PC-9 (cell line): ENCODE data around the gene KLHDC4. TPM values are rescaled to one million over a fixed set of nuclear protein-coding genes. Genes with fewer than 3 reads are reported as not detected.

Experiments used
- BruUV-seq: library from RNA; stranded (reverse); fragments of 400-500 nt; replicated peaks from 2 replicates; lab custom pipeline; 2021; lab: Mats Ljungman, UMichigan
- CTCF ChIA-PET: fragments of 300-600 bp; sonication (Branson Sonifier 250); formaldehyde crosslinking; loops from one replicate; lab custom pipeline; 2022; ENCODE audit warnings: antibody characterized with exemption; lab: Charles Lee
- POLR2A ChIA-PET: fragments of 300-600 bp; sonication (Branson Sonifier 250); formaldehyde crosslinking; loops from one replicate; lab custom pipeline; 2022; ENCODE audit warnings: antibody characterized with exemption; ENCODE audit not compliant: unreplicated experiment; lab: Charles Lee
- DNase-seq, 2 experiments: peaks; one replicate each; pipeline versions ENCODE4 v3.0.0 to v3.0.0-alpha.2; 2015 to 2022; ENCODE audit warnings: mixed read lengths in 1 of 2
- H2AFZ ChIP-seq: fragments of 200-600 bp; sonication (generic); 2 replicates; pipeline ENCODE4 v1.8.1; 2017; ENCODE audit warnings: antibody characterized with exemption
- H3F3A ChIP-seq: fragments of 200-600 bp; sonication (generic); 2 replicates; pipeline ENCODE4 v1.8.1; 2017; ENCODE audit warnings: antibody characterized with exemption, mild to moderate bottlenecking, low read depth; ENCODE audit not compliant: insufficient read depth
- H3K27ac ChIP-seq: fragments of 200-600 bp; sonication (generic); 2 replicates; pipeline ENCODE4 v1.6.1; 2016; ENCODE audit warnings: mixed run types
- H3K27me3 ChIP-seq: fragments of 200-600 bp; sonication (generic); 2 replicates; pipeline ENCODE4 v1.6.1; 2016; ENCODE audit warnings: low read depth, mixed run types; ENCODE audit not compliant: insufficient read depth
- H3K36me3 ChIP-seq: fragments of 200-600 bp; sonication (generic); 2 replicates; pipeline ENCODE4 v1.6.1; 2016; ENCODE audit warnings: low read depth, mixed run types
- H3K4me1 ChIP-seq: fragments of 200-600 bp; sonication (generic); replicated peaks from 2 replicates; pipeline ENCODE4 v1.6.1; 2016; ENCODE audit warnings: mixed run types; ENCODE audit not compliant: insufficient read depth
- H3K4me2 ChIP-seq: fragments of 200-600 bp; sonication (generic); 2 replicates; pipeline ENCODE4 v1.6.1; 2017; ENCODE audit warnings: mixed run types
- H3K4me3 ChIP-seq: fragments of 200-600 bp; sonication (generic); 2 replicates; pipeline ENCODE4 v1.6.1; 2016; ENCODE audit warnings: mixed run types
- H3K79me2 ChIP-seq: fragments of 200-600 bp; sonication (generic); 2 replicates; pipeline ENCODE4 v1.6.1; 2017; ENCODE audit warnings: low read depth, mixed run types
- H3K9me2 ChIP-seq: fragments of 200-600 bp; sonication (generic); 2 replicates; pipeline ENCODE4 v1.8.1; 2017; ENCODE audit warnings: mild to moderate bottlenecking; ENCODE audit not compliant: insufficient read depth
- H3K9me3 ChIP-seq: fragments of 200-600 bp; sonication (generic); 2 replicates; pipeline ENCODE4 v1.8.1; 2016; ENCODE audit warnings: low read depth; ENCODE audit not compliant: insufficient read depth
- H4K20me1 ChIP-seq: fragments of 200-600 bp; sonication (generic); 2 replicates; pipeline ENCODE4 v1.8.1; 2017; ENCODE audit not compliant: insufficient read depth
- EZH2 ChIP-seq: fragments of 200-600 bp; sonication (generic); IDR thresholded peaks from 2 replicates; pipeline ENCODE4 v1.8.0; 2017; ENCODE audit warnings: antibody characterized with exemption, low read depth
- intact Hi-C: fragments of 100-400 bp; cut with micrococcal nuclease; formaldehyde crosslinking; loops from one replicate; pipeline ENCODE4 v1.10.0; 2022; ENCODE audit not compliant: unreplicated experiment
- total RNA-seq: library from RNA; stranded (reverse); gene quantifications from 2 replicates; pipeline ENCODE4 v1.2.3, GENCODE V29; 2021
- TF ChIP-seq, protein P1 (sequence below): fragments of 200-600 bp; sonication (generic); conservative IDR thresholded peaks from 2 replicates; pipeline ENCODE4 v1.6.1; 2017; ENCODE audit warnings: mixed run types, antibody characterized with exemption, mild to moderate bottlenecking, moderate library complexity

Gene KLHDC4
- total RNA-seq, 1 experiment from 2014 or later = 66.5 TPM

DNA sequence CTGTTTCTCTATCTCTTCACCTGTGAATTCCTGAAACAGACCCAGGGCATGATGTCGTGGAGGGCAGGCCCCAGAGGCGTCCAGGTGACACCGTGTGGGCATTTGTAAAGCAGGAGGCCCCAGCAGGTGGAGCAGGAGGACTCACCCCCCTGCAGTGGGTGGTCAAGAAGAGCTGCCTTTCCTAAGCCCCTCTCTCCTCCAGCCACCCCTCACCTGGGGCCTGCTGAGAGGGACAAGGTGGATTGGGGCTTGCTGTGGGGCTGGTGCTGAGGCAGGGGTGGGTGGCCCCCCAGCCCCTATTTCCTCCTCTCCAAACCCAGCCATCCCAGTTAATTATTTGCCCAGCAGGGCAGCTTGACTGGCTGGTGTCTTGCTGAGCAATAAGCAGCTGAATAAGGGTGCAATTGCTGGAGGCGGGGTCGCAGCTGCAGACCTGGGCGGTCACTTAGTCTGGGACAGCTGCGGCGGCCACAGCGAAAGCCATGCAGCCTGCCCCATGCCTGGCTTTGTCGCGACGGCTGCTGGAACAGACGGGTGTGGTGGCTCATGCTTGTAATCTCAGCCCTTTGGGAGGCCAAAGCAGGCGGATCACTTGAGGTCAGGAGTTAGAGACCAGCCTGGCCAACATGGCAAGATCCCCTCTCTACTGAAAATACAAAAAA is 107.1 kb downstream of the KLHDC4 start:
- no TSS peak for BruUV-seq
- H3F3A ChIP-seq = no peaks in the 10 kb centered on the region
- H3K36me3 ChIP-seq = no peaks in the 10 kb centered on the region
- peaks cover 87% of the 10 kb centered on the region for H3K27me3 ChIP-seq
- H3K4me3 ChIP-seq = no peak overlapping the region
- H3K9me3 ChIP-seq = no peaks in the 10 kb centered on the region
- no peaks in the 10 kb centered on the region for H3K9me2 ChIP-seq
- no peak for DNase-seq
- intact Hi-C loops = no loop called here
- no peaks in the 10 kb centered on the region for H4K20me1 ChIP-seq
- no peaks in the 10 kb centered on the region for H3K4me1 ChIP-seq
- ChIA-PET POLR2A (no interaction called here), CTCF (no interaction called here)
- no peak overlapping the region for H3K4me2 ChIP-seq
- no peak overlapping the region for H2AFZ ChIP-seq
- no peak for TF ChIP-seq EZH2
- TF ChIP-seq, protein P1, sequence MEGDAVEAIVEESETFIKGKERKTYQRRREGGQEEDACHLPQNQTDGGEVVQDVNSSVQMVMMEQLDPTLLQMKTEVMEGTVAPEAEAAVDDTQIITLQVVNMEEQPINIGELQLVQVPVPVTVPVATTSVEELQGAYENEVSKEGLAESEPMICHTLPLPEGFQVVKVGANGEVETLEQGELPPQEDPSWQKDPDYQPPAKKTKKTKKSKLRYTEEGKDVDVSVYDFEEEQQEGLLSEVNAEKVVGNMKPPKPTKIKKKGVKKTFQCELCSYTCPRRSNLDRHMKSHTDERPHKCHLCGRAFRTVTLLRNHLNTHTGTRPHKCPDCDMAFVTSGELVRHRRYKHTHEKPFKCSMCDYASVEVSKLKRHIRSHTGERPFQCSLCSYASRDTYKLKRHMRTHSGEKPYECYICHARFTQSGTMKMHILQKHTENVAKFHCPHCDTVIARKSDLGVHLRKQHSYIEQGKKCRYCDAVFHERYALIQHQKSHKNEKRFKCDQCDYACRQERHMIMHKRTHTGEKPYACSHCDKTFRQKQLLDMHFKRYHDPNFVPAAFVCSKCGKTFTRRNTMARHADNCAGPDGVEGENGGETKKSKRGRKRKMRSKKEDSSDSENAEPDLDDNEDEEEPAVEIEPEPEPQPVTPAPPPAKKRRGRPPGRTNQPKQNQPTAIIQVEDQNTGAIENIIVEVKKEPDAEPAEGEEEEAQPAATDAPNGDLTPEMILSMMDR = no peak
- no peak overlapping the region for H3K27ac ChIP-seq
- H3K79me2 ChIP-seq = no peaks in the 10 kb centered on the region

Other genes starting within 250 kb of the KLHDC4 start
- not detected in 2 replicates for gene JPH3, start 163.5 kb downstream of the KLHDC4 start, total RNA-seq
- 357 and 496 TPM in 2 replicates for gene SLC7A5, start 103.5 kb upstream of the KLHDC4 start, total RNA-seq
- 0.05 and 0.26 TPM in 2 replicates for gene CA5A, start 170.5 kb upstream of the KLHDC4 start, total RNA-seq
- 60.9 and 73.2 TPM in 2 replicates for gene BANP, start 185.4 kb upstream of the KLHDC4 start, total RNA-seq